RCC 7860 (cell line): ENCODE measurements around the gene CD200R1.
A peak's percentile ranks its signal among the peaks of the same experiment; 100 is the strongest.

Experiments used
- DNase-seq: peaks from one replicate; pipeline ENCODE4 v3.0.0-alpha.2; 2015; ENCODE audit warnings: low spot score
- FAIRE-seq: peaks from 2 replicates; lab custom pipeline; 2012; peaks lifted over from hg19 to GRCh38; lab: Jason Lieb, UNC

Gene CD200R1, protein sequence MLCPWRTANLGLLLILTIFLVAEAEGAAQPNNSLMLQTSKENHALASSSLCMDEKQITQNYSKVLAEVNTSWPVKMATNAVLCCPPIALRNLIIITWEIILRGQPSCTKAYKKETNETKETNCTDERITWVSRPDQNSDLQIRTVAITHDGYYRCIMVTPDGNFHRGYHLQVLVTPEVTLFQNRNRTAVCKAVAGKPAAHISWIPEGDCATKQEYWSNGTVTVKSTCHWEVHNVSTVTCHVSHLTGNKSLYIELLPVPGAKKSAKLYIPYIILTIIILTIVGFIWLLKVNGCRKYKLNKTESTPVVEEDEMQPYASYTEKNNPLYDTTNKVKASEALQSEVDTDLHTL

DNA sequence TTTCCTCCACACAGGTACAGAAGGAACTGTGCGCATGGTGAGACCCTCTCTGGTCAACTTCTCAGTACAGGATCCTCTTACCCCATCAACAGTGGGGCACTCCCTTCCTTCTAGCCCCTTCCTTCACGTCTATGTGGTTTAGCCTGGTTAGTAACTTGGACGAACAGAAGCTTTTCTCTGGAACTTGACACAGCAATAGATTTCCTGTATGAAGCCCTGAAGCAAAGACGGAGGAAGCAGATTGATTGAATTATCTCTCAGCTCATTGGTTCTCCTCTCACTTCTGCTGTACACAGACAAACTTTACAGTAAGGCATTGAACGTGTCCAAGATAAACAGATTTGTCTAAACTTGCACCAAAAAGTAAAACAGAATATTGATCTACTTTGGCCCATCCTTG, at the start of gene CD200R1:
CD200R1 (minus strand) TSS at position 210 of the 400 bp plus-strand sequence. CDS start 246 bp downstream, outside the sequence.
- no peak for FAIRE-seq

DNA sequence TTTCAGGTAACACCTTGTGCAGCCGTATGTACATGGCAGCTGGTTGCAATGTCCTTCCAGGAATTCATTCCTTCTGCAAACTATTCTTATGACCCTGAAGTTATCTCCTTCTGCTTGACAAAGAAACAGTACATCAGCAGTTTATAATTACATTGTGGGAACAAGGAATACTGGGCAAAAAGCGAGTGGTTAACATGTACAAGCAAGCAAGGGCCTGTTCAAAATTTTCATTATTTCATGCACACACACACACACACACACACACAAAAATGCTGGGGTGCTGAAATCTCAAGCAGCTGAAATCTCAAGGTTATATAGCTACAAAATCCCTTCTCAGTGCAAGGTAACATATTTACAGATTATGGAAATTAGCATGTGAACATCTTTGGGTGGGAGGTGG, 46.6 kb upstream of the CD200R1 start:
- DNase-seq (no peak), FAIRE-seq (no peak)

More for the DNA sequence above, at the start of gene CD200R1:
- DNase-seq = no peak

DNA sequence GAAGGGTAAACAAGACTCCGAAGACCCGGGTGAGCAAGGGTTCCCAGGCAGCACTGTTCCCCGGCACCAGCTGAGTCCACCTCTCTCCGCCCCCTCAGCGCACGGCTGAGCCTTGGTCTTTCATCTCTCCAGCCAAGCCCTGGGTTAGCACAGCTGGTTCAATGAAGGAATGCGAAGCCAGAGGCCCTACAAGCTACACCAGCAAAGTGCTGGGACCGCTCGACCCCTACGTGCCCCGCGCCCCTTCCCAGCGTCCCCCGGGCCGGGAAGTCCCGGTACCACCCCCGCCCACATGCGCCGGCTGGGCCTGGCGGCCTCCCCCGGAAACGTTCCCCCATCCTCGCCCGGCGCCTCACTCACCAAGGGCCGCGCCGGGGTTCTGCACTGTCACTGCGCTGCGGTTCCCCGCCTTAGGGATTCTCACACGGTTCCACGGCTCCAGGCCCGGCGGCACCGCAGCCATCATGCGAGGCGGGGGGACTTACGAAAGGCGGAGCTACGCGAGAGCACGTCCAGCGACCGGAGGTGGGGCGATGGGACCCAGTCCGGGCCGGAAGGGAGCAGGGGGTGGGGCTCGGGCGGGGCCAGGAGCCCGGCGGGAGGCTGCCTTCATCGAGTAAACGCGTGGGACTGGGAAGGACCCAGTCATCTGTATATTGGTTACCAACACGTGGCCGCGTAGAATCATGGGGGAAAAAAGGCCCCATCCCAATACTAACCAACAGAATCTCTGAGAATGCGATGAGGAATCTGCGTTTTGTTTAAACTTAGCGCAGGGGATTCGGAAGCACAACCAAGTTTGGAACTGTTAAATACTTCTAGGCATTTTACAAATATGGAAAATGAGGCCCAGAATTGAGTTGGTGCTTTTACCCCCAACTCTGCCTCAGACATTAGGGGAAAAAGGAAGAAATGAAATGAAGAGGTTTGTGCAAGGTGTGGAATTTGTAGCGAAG, 44.6 kb upstream of the CD200R1 start:
- DNase-seq (peak; percentile 83), FAIRE-seq (no peak)

DNA sequence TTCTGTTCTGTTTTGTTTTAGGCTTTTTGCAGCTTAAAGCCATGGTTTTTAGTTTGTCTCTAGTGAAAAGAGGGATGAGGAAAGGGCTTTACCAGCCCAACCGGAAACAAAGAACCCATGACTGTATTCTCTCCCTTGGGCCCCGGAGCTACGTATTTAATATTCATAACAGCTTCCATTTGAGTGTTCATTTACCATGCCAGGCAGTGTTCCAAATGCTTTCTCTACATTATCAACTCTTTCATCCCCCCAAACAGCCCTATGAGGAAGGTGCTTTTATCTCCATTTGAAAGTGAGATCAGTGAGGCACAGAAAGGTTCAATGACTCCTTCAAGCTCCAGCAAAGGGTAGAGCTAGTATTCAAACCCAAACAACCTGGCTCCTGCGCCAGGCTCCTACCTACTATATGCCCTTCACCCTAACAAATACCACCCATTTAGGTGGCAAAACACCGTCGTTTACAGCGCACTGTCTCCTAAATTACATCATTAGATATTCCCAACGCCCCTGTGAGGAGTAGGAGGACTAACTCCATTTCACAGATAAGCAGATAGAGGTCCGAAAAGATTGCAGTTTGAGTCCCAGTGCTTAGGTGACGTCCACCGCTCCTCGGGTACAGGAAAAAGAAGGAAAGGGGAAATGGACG, 43.8 kb upstream of the CD200R1 start:
- FAIRE-seq (no peak), DNase-seq (no peak)

DNA sequence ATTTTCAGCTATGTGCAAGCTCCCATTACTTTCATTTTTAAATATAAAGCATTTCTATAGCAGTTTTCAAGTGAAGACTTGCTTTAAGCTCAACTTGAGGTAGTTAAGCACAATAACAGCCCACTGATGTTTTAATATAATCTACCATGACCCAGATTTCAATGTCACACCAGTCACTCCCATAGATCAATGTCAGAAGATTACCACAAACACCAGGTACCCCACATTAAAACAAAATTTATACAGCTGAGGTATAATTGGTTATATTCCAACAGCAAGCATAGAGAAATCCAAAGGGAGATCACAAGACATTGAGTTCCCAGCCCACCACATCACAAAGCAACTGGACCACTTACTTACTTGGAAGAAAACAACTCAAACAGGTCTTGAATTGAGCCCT, 38.7 kb upstream of the CD200R1 start:
- FAIRE-seq (no peak), DNase-seq (no peak)

DNA sequence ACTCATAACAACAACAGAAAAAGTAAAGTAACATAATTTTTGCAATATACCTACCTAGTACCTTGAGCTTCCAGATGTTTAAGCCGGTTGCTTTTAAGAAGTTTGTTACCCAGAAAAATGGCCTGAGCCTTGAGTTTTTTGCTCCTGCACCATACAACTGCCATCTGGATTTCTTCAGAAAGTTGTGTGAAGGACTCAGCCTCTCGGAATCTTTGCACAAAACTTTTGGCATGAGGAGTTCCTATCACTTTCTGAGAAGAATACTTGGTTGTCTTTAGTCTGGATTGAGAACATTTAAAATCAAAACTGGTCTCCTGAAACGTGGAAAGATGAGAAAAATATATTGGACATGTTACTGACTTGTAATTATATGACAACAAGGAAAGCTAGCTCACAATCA, 33.2 kb upstream of the CD200R1 start:
- DNase-seq (no peak), FAIRE-seq (no peak)

DNA sequence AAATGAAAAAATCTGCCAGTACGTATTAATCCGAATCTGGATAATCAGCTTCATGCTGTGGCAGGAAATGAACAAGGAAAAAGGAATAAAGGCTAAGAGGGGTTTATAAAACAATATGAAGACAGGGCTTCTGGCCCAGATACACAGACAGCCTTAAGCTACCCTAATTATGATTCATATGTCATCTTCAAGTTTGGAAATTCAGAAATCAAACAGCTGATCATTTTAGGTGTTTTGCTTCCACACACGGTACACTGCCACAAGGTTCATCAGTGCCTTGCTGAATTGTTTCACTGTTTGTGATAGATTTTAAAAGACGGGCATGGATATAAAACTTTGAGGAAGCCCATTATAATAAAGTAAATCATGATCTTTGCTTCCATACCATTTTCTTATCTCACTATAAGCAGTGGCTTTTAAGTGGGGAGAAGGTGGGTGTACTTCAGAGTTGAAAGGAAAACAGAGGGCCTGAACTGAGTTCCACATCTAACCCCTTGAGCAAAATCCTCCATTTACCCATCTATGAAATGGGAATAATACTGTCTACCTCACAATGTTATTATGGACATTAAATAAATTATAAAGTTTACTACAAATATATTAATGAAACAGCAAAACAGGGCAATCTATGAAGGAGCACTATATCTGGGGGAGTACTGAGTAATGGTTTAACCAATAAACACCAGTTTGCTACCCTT, 31.6 kb upstream of the CD200R1 start:
- FAIRE-seq (no peak), DNase-seq (no peak)

DNA sequence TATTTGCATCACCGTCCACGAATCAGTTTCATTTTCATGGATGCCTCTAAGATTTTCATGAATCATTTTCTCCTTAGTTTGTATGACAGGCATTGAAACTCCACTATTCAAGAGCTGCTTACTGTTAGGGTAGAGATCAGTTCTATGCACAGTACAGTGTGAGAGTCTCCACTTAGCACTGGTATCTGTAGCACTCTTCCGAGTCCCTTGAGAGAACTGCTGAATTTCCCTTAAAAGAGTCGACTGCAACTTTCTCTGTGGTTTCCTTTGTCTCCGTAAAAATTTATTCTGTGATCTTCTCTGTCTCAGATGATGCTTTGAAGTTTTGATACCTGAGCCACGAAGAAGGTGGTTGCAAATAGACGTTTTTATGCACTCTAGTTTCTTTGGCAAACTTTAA, 30.7 kb upstream of the CD200R1 start:
- no peak for DNase-seq
- FAIRE-seq = no peak

DNA sequence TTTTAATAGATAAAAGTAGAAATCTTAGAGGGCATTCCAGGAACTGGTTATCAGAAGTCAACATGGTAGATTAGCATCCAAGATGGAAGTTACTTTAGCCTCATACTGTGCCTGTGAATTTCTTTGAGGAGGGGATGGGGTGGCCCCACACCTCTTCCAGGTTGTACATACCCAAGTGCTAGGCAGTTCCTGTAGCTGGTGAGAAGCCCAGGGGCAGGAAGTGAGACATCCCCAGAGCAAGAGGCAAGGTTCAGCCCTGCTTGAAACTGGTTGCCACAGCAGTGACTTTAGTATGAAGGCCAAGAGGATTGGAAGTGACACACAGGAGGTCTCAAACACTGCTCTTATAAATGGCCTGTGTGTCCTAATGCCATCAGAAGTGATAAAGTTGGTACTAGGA, 27.8 kb upstream of the CD200R1 start:
- no peak for DNase-seq
- no peak for FAIRE-seq

DNA sequence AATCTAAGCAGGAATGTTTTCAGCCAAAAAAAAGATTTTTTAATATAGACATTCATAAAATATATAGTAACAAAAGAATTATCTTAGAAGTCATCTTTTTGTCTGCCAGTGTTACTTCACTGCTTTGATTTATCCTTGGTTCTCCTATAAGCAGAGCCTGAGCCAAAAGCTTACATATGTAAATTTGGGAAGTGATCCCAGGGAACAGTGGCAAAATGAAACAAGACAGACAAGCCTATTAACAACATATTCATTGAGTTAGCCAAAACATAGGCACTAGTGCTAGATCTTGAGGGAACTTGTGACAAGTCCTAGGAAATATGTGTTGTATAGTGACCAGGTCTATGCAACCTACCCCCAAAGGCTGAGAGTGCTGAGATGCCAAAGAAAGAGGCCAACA, 27.1 kb upstream of the CD200R1 start:
- FAIRE-seq (no peak), DNase-seq (no peak)

DNA sequence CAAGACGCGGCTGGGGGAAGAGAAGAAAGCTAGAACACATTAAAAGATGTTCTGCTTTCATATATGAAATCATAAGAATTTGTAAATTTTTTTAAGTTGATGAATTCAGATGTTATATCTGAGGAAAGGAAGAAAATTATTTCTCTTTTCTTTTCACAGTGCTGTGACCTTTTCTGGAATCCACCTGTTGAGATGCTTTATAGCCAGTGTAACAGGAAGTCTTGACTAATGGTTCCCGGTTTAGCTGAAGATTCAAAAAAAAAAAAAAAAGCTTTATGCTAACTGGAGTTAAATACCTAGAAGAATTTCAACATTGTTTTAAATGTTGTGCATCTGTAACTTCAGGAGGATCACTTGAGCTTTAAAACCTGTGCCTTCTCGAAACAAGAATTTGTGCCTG, 25.8 kb upstream of the CD200R1 start:
- FAIRE-seq (no peak), DNase-seq (no peak)

DNA sequence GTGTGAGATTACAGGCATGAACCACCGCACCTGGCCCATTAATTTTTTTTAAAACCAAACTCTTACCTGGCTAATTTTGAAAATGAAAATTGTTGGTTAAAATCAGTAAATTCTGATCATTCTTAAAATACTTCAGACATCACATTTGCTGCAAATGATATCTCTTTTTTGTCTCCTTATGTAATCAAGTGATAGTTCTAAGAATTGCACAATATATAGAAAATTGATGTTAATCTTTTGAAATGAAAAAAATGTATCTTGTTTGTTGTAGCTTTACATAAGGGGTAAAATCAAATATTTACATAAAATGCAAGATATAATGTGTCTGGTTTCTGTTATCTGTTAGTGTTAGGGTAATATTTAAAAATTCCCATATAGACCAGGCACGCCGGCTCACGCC, 20.9 kb upstream of the CD200R1 start:
- DNase-seq (no peak), FAIRE-seq (no peak)

DNA sequence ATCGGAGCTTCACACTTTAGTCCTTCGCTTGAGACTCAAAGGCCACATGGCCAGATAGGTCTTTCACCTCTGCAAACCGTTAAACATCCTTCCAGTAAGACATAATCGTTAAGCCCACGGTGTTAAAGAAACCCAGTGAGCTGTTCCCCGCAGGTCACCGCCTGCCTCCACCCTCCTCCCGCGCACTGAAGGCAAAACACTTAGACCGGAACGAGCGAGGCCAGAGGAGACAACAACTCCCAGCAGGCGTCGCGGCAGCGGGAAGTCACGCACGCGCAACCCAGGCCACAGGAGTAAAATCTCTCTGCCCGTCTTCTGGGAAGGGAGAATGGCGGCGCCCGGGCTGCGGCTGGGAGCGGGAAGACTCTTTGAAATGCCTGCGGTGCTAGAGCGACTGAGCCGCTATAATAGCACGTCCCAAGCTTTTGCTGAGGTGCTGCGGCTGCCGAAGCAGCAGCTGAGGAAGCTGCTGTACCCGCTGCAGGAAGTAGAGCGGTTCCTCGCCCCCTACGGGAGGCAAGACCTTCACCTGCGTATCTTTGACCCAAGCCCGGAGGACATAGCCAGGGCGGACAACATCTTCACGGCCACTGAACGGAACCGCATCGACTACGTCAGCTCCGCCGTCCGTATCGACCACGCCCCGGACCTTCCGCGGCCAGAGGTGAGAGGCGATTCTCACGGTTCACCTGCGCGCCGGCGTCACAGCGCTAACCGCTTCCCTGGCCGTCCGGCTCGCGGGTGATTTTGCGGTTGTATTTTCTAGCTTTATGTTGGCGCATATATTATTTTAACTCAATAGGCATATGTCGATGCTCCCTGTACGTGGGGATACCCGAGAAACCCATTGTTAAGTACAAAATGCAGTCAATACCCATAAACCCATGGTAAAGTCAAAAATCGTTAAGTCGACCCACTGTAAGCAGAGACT, 16.0 kb upstream of the CD200R1 start, which contains the start of gene GTPBP8:
GTPBP8 (plus strand) TSS at position 313 of the 931 bp plus-strand sequence; CDS start at position 329, 16 bp downstream.
- DNase-seq (peak; percentile 85), FAIRE-seq (peak; percentile 67)

DNA sequence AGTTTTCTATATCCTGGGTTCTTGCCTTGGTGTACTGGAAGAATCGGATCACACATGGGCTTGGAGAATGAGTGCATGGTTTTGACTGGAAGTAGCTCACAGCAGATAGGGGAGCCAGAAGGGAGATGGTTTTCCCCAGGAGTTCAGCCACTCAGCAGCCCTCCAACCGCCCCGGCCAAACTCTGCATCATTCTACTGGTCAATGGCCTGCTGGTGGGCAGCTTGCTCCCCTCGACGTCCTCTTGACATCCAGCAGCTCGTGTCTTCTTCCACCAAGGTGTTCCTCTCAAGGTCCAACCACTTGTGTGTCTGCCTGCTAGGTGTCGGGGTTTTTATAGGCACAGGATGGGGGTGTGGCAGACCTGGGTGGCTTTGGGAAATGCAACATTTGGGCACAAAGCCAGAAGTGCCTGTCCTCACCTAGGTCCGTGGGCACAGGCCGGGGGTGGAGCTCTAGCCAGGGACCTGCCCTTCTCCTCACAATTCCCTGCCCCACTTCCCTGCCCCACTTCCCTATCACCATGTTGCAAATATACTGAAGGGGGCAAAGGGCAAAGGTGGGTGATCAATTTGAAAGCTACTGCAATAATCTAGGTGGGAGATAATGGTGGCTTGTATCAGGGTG, 12.9 kb upstream of the CD200R1 start:
- FAIRE-seq = no peak
- DNase-seq = no peak

DNA sequence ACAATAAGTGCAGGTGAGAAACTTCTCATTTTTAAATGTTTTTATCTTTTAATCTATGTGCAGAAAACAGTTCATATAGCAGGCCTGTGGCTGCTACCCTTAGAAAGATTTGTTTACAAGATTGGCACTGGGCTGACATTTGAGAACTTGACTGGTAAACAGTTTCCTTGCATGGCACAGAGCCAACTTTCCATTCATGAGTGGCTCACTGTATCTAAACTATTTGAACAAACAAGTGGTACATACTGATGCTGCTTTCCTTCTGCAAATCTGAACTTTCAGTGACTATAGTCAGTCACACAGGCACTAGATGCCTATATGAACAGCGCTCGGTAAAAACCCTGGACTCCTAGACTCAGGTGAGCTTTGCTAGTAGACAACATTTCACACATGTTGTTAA, 9.6 kb upstream of the CD200R1 start:
- no peak for DNase-seq

DNA sequence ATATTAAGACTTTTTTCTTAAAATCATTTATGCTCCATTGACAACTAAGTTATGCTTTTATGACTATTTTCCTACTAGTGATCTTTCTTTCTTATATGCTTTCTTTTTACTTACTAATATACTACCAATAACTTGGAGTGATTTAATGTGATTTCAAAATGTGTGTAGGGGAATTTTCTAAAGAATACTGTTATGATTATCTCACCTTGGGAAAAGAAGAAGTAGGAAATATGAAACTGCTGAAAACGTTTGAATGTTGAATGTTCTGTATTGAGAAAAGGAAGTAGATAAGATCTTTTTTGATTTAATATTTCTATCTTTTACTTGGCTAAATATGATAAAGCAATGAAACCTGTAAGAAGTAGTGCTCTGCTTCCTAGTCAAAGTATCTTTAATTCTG, 7.8 kb upstream of the CD200R1 start:
- DNase-seq (no peak), FAIRE-seq (no peak)

More for the DNA sequence above, 9.6 kb upstream of the CD200R1 start:
- FAIRE-seq = no peak

DNA sequence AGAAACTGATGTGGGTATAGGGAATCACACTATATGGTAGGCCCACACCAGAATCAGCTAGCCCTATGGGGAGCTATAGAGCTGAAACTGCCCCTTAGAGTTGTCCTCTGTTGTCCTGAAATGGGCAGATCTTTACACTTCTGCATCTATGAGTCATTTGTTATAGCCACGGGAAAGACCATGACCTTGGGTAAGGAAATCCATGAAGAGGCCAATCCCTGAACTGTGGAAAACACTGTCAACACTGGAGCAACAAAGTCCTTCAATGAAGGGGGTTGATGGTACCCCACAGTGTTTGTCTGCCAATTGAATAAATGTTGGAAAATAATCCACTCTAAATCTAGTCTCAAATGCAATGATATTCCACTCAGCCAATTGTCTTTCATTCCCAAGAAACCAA, 5.2 kb upstream of the CD200R1 start:
- FAIRE-seq (no peak), DNase-seq (no peak)

DNA sequence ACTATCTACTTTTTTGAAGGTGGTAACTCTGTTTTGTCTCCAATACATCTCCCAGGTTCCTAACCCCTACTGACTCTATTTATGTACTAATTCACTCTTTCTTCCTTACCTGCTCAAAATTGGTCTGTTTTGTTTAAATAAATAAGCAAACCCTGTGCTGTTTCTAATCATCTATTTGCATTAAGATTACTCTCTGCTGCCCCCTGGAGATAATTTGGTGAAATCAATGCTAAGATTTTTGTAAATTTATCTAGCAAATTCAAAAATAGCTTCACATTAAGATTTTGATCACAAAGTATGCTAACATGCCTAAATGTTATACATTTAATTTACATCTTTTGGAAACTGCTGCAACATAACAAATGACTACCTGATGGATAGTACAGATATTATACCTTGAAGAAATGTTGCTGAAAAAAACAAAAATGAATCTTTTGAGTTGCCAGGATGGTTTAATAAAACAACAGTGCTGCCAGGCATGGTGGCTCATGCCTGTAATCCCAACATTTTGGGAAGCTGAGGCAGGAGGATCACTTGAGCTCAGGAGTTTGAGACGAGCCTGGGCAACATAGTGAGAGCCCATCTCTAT, 4.4 kb upstream of the CD200R1 start:
- FAIRE-seq (peak; percentile 82), DNase-seq (no peak)

DNA sequence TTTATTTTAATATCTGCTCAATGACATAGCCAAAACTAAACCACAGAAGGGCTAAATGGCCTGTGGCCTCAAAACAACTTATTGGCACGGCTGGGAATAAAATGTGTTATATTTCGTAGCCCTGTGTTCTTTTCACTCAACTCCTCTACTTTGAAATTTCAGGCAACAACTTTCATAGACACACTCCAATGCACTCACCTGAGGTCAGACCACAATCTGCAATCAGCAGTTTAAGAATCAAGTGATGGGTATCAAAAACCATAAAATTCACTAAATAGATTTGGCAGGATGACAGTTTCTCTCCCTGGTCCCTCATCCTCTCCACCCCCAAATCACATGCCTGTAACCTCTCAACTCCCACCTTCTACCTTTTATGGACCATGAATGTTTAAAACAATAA, 2.0 kb upstream of the CD200R1 start:
- DNase-seq = no peak
- FAIRE-seq = no peak
